HepG2 (cell line): ENCODE results near the gene LTB4R2. TPM values are rescaled to one million over a fixed set of nuclear protein-coding genes. Genes with fewer than 3 reads are reported as not detected.

Experiments
- ARID5B ChIP-seq: IDR thresholded peaks from 2 replicates; pipeline ENCODE4 v1.4.0; 2020; ENCODE audit warnings: mild to moderate bottlenecking, missing genetic modification reagents
- CHCHD3 ChIP-seq: sonication (generic); formaldehyde crosslinking; IDR thresholded peaks from 2 replicates; pipeline ENCODE4 v1.8.0; 2022; ENCODE audit warnings: mild to moderate bottlenecking, missing genetic modification reagents, moderate library complexity
- CREB3 ChIP-seq: sonication (generic); formaldehyde crosslinking; IDR thresholded peaks from 2 replicates; pipeline ENCODE4 v1.5.0; 2020; ENCODE audit warnings: missing genetic modification reagents
- GMEB1 ChIP-seq: sonication (generic); formaldehyde crosslinking; IDR thresholded peaks from 2 replicates; pipeline ENCODE4 v1.5.1; 2020; ENCODE audit warnings: missing genetic modification reagents, mild to moderate bottlenecking, borderline replicate concordance
- GTF3A ChIP-seq: sonication (generic); formaldehyde crosslinking; conservative IDR thresholded peaks from 2 replicates; pipeline ENCODE4 v1.4.0; 2020; ENCODE audit warnings: mild to moderate bottlenecking, missing genetic modification reagents
- MAZ ChIP-seq, 2 experiments: sonication (generic) in 1 of 2; formaldehyde crosslinking in 1 of 2; IDR thresholded peaks; 2 replicates each; pipeline versions ENCODE4 v1.5.0 to v1.6.1; 2012 to 2020; ENCODE audit warnings: low read depth in 2 of 2, mild to moderate bottlenecking in 2 of 2, borderline replicate concordance in 1 of 2, improper control_type of control experiment in 1 of 2, low read length in 1 of 2, missing genetic modification reagents in 1 of 2, moderate library complexity in 1 of 2
- MLLT10 ChIP-seq: sonication (generic); formaldehyde crosslinking; IDR thresholded peaks from 2 replicates; pipeline ENCODE4 v1.4.0; 2020; ENCODE audit warnings: missing genetic modification reagents
- SIX4 ChIP-seq: sonication (generic); formaldehyde crosslinking; IDR thresholded peaks from 2 replicates; pipeline ENCODE4 v1.4.0; 2020; ENCODE audit warnings: missing genetic modification reagents
- THAP9 ChIP-seq: sonication (generic); formaldehyde crosslinking; IDR thresholded peaks from 2 replicates; pipeline ENCODE4; 2020; ENCODE audit warnings: missing genetic modification reagents, mild to moderate bottlenecking, borderline replicate concordance
- ZNF18 ChIP-seq: sonication (generic); formaldehyde crosslinking; IDR thresholded peaks from 2 replicates; pipeline ENCODE4 v1.8.0; 2022; ENCODE audit warnings: mild to moderate bottlenecking, missing genetic modification reagents; ENCODE audit not compliant: insufficient replicate concordance
- ZNF75D ChIP-seq: sonication (generic); formaldehyde crosslinking; IDR thresholded peaks from 2 replicates; pipeline ENCODE4 v1.8.1; 2023; ENCODE audit warnings: missing genetic modification reagents, mild to moderate bottlenecking, borderline replicate concordance
- ZNF800 ChIP-seq: sonication (generic); formaldehyde crosslinking; IDR thresholded peaks from 2 replicates; pipeline ENCODE4 v1.4.0; 2020; ENCODE audit warnings: missing genetic modification reagents
- polyA plus RNA-seq, 8 experiments: library from polyadenylated mRNA; depleted of rRNA in 3 of 8; stranded (reverse) in 7 of 8; unstranded in 1 of 8; fragments of >200 nt; fragmentation: Illumina TruSeq in 4 of 8; extraction: Trizol in 4 of 8; gene quantifications; 2 replicates each; pipeline versions ENCODE4 v1.2.1 to v1.2.3, GENCODE V29; 2011 to 2016; ENCODE audit warnings: low read depth in 4 of 8, missing spikeins in 1 of 8, mixed read lengths in 1 of 8; ENCODE audit not compliant: insufficient read depth in 1 of 8
- total RNA-seq, 5 experiments: library from RNA; depleted of rRNA; stranded (reverse); fragments of >200 nt; fragmentation: Illumina TruSeq; extraction: Trizol; gene quantifications; 2 replicates each; pipeline ENCODE4 v1.2.3, GENCODE V29; 2016; ENCODE audit warnings: low read depth in 1 of 5

The LTB4R2 gene
- total and polyA plus RNA-seq, 2 of the 13 experiments (the other 11 are each of a cell fraction or from before 2014, with no cell fraction given) = 3.9 to 6.9 TPM

- TF ChIP-seq GMEB1 (CRISPR knock-in tag) = no peak
- no peak for TF ChIP-seq CREB3 (CRISPR knock-in tag)
- TF ChIP-seq SIX4 = no peak
- TF ChIP-seq GTF3A (CRISPR knock-in tag) = no peak
- TF ChIP-seq THAP9 (CRISPR knock-in tag) = no peak
- no peak for TF ChIP-seq ARID5B
- no peak for TF ChIP-seq MLLT10 (CRISPR knock-in tag)
- no peak for TF ChIP-seq MAZ (IDR thresholded peaks at IDR 0.05; ENCODE audit: borderline replicate concordance, low read depth, low read length)
- TF ChIP-seq MAZ (CRISPR knock-in tag; IDR thresholded peaks at IDR 0.05; ENCODE audit: low read depth) = no peak
- TF ChIP-seq ZNF800 (CRISPR knock-in tag) = no peak
- TF ChIP-seq ZNF75D (CRISPR knock-in tag) = no peak
- TF ChIP-seq CHCHD3 (CRISPR knock-in tag) = no peak
- no peak for TF ChIP-seq ZNF18 (CRISPR knock-in tag)
Measured at GRCh38 chr14:24334431-24335291, 24.7 kb downstream of the LTB4R2 start, which contains the start of gene ADCY4 (continued).
